Neural cell (in vitro differentiated cells): ENCODE data around the gene TRMT44. TPM values are rescaled to one million over a fixed set of nuclear protein-coding genes. Genes with fewer than 3 reads are reported as not detected.

ENCODE experiments used
- H2AFZ ChIP-seq: fragments of 200-600, 300-800 bp; sonication (generic), shearing (Covaris generic); 2 replicates; pipeline ENCODE4 v1.6.0; 2014; ENCODE audit warnings: low read depth, mild to moderate bottlenecking, antibody characterized with exemption, low read length, moderate library complexity
- H3F3A ChIP-seq: fragments of 200-600 bp; shearing (Covaris generic); 2 replicates; pipeline ENCODE4 v1.6.1; 2016; ENCODE audit warnings: mild to moderate bottlenecking, moderate library complexity, mixed read lengths, antibody characterized with exemption, low read length; ENCODE audit not compliant: insufficient read depth, poor library complexity, severe bottlenecking
- H3K27ac ChIP-seq: fragments of 200-600, 300-800 bp; sonication (generic), shearing (Covaris generic); 2 replicates; pipeline ENCODE4 v1.5.1; 2014; ENCODE audit warnings: mild to moderate bottlenecking, low read length, moderate library complexity
- H3K27me3 ChIP-seq: fragments of 300-800, 200-600 bp; sonication (generic), shearing (Covaris generic); 2 replicates; pipeline ENCODE4 v1.6.0; 2014; ENCODE audit warnings: mild to moderate bottlenecking, low read depth, low read length, moderate library complexity; ENCODE audit not compliant: insufficient read depth
- H3K36me3 ChIP-seq: fragments of 300-800, 200-600 bp; sonication (generic), shearing (Covaris generic); 2 replicates; pipeline ENCODE4 v1.5.1; 2014; ENCODE audit warnings: mild to moderate bottlenecking, antibody characterized with exemption, low read length, moderate library complexity; ENCODE audit not compliant: insufficient read depth
- H3K4me2 ChIP-seq: fragments of 300-800, 200-600 bp; sonication (generic), shearing (Covaris generic); 2 replicates; pipeline ENCODE4 v1.6.0; 2014; ENCODE audit warnings: mild to moderate bottlenecking, low read length
- H3K4me3 ChIP-seq: fragments of 300-800, 200-600 bp; sonication (generic), shearing (Covaris generic); 2 replicates; pipeline ENCODE4 v1.5.1; 2014; ENCODE audit warnings: mild to moderate bottlenecking, low read length, moderate library complexity
- H3K79me2 ChIP-seq: fragments of 200-600 bp; shearing (Covaris generic); replicated peaks from 2 replicates; pipeline ENCODE4 v1.6.0; 2014; ENCODE audit warnings: mild to moderate bottlenecking, low read length, moderate library complexity; ENCODE audit not compliant: insufficient read depth
- H3K9ac ChIP-seq: fragments of 300-800, 200-600 bp; sonication (generic), shearing (Covaris generic); 2 replicates; pipeline ENCODE4 v1.6.1; 2016; ENCODE audit warnings: mild to moderate bottlenecking, low read length, mixed read lengths
- H3K9me2 ChIP-seq: fragments of 200-600 bp; shearing (Covaris generic); 2 replicates; pipeline ENCODE4 v1.6.1; 2016; ENCODE audit warnings: mild to moderate bottlenecking, low read length, mixed read lengths; ENCODE audit not compliant: insufficient read depth
- H3K9me3 ChIP-seq: fragments of 200-600, 300-800 bp; sonication (generic), shearing (Covaris generic); 2 replicates; pipeline ENCODE4 v1.6.1; 2016; ENCODE audit warnings: mild to moderate bottlenecking, mixed run types, low read length, moderate library complexity, mixed read lengths
- H4K20me1 ChIP-seq: fragments of 200-600 bp; shearing (Covaris generic); 2 replicates; pipeline ENCODE4 v1.6.1; 2016; ENCODE audit warnings: mild to moderate bottlenecking, mixed run types; ENCODE audit not compliant: insufficient read depth
- CTCF ChIP-seq: fragments of 450-650 bp; IDR thresholded peaks from 2 replicates; pipeline ENCODE4 v1.5.1; 2014; ENCODE audit warnings: antibody characterized with exemption, mild to moderate bottlenecking, moderate library complexity; ENCODE audit not compliant: poor library complexity, severe bottlenecking
- EP300 ChIP-seq: fragments of 450-650 bp; conservative IDR thresholded peaks from 2 replicates; pipeline ENCODE4 v1.6.1; 2014; ENCODE audit warnings: antibody characterized with exemption, mild to moderate bottlenecking, moderate library complexity; ENCODE audit not compliant: poor library complexity, severe bottlenecking
- EZH2 ChIP-seq: fragments of 200-600, 300-800 bp; shearing (Covaris generic), sonication (generic); IDR thresholded peaks from 2 replicates; pipeline ENCODE4 v1.6.1; 2014; ENCODE audit warnings: antibody characterized with exemption, low read length, borderline replicate concordance, mild to moderate bottlenecking; ENCODE audit not compliant: insufficient read depth, poor library complexity, severe bottlenecking
- MXI1 ChIP-seq: fragments of 450-650 bp; conservative IDR thresholded peaks from 2 replicates; pipeline ENCODE4 v1.6.1; 2014; ENCODE audit warnings: antibody characterized with exemption, mild to moderate bottlenecking; ENCODE audit not compliant: poor library complexity, severe bottlenecking
- POLR2AphosphoS5 ChIP-seq: IDR thresholded peaks from 2 replicates; pipeline ENCODE4 v1.6.1; 2012
- RAD21 ChIP-seq: fragments of 450-650 bp; conservative IDR thresholded peaks from 2 replicates; pipeline ENCODE4 v1.6.1; 2014; ENCODE audit warnings: antibody characterized with exemption, mild to moderate bottlenecking, moderate library complexity
- REST ChIP-seq: IDR thresholded peaks from 2 replicates; pipeline ENCODE4 v1.6.1; 2012; ENCODE audit warnings: borderline replicate concordance
- SMC3 ChIP-seq: fragments of 450-650 bp; conservative IDR thresholded peaks from 2 replicates; pipeline ENCODE4 v1.6.1; 2014; ENCODE audit warnings: antibody characterized with exemption, mild to moderate bottlenecking, moderate library complexity; ENCODE audit not compliant: poor library complexity
- TAF1 ChIP-seq: IDR thresholded peaks from 2 replicates; pipeline ENCODE4 v1.6.1; 2012; ENCODE audit warnings: low read depth
- polyA plus RNA-seq: library from polyadenylated mRNA; depleted of rRNA; stranded (reverse); fragments of >200 nt; gene quantifications from 2 replicates; pipeline ENCODE4 v1.2.3, GENCODE V29; 2014

TRMT44 gene
- polyA plus RNA-seq, 1 donor from 2014 or later, result 20.6 TPM

- H4K20me1 ChIP-seq, result no peaks in the 10 kb centered on the region
- no peak overlapping the region for H2AFZ ChIP-seq
- no peaks in the 10 kb centered on the region for H3K9me3 ChIP-seq
- no peaks in the 10 kb centered on the region for H3K36me3 ChIP-seq
- H3K27ac ChIP-seq, result no peak overlapping the region
- H3K4me3 ChIP-seq, result no peak overlapping the region
- no peak overlapping the region for H3K9ac ChIP-seq
- no peaks in the 10 kb centered on the region for H3K79me2 ChIP-seq
- no peak overlapping the region for H3K4me2 ChIP-seq
- H3K9me2 ChIP-seq, result no peaks in the 10 kb centered on the region
- H3F3A ChIP-seq, result no peaks in the 10 kb centered on the region
- H3K27me3 ChIP-seq, result no peaks in the 10 kb centered on the region
- TF ChIP-seq EP300 (no peak), RAD21 (no peak), MXI1 (no peak), POLR2AphosphoS5 (no peak), EZH2 (no peak), REST (no peak), SMC3 (no peak), TAF1 (no peak), CTCF (no peak)
Measured at GRCh38 chr4:8404791-8405515, 35.6 kb upstream of the TRMT44 start.

- TF ChIP-seq TAF1 (no peak), EZH2 (no peak), CTCF (no peak)
- H2AFZ ChIP-seq, result no peak overlapping the region
- H3F3A ChIP-seq, result no peaks in the 10 kb centered on the region
- H3K9me3 ChIP-seq, result no peaks in the 10 kb centered on the region
- H3K27ac ChIP-seq, result no peak overlapping the region
- H3K9me2 ChIP-seq, result no peaks in the 10 kb centered on the region
- H4K20me1 ChIP-seq, result no peaks in the 10 kb centered on the region
- no peaks in the 10 kb centered on the region for H3K36me3 ChIP-seq
- no peak overlapping the region for H3K4me3 ChIP-seq
- no peak overlapping the region for H3K4me2 ChIP-seq
- H3K9ac ChIP-seq, result no peak overlapping the region
- H3K27me3 ChIP-seq, result no peaks in the 10 kb centered on the region
- no peaks in the 10 kb centered on the region for H3K79me2 ChIP-seq
Measured at GRCh38 chr4:8405516-8405875, 35.1 kb upstream of the TRMT44 start.
